Fibroblast of pulmonary artery (primary cell): Measurements from ENCODE around the gene GLS.

Experiments
- DNase-seq: peaks from one replicate; pipeline ENCODE4 v3.0.0-alpha.2; 2010; ENCODE audit warnings: low read depth
- H3K4me3 ChIP-seq: replicated peaks from 2 replicates; pipeline ENCODE4 v1.5.1; 2011; ENCODE audit warnings: low read depth, mild to moderate bottlenecking, control low read depth, low read length, moderate library complexity
- CTCF ChIP-seq: IDR thresholded peaks from 2 replicates; pipeline ENCODE4 v1.5.1; 2011; ENCODE audit warnings: mild to moderate bottlenecking, control low read depth, low read length, inconsistent platforms; ENCODE audit errors: missing control alignments

Gene GLS

GRCh38 chr2:190927301-190927700 lies 46.7 kb downstream of the GLS start:
- H3K4me3 ChIP-seq = no peak overlapping the region
- no peak for DNase-seq
- TF ChIP-seq CTCF = no peak

- no peak overlapping the region for H3K4me3 ChIP-seq
- no peak for DNase-seq
- no peak for TF ChIP-seq CTCF
These were observed 49.3 kb downstream of the GLS start for GRCh38 chr2:190929919-190930318.

- no peak for TF ChIP-seq CTCF
- no peak for DNase-seq
- no peak overlapping the region for H3K4me3 ChIP-seq
These were observed 49.8 kb downstream of the GLS start for GRCh38 chr2:190930411-190930810.

GRCh38 chr2:190932514-190932913 lies 51.9 kb downstream of the GLS start:
- no peak for DNase-seq
- H3K4me3 ChIP-seq = no peak overlapping the region
- no peak for TF ChIP-seq CTCF

GRCh38 chr2:190933361-190933760 lies 52.7 kb downstream of the GLS start:
- no peak overlapping the region for H3K4me3 ChIP-seq
- no peak for DNase-seq
- no peak for TF ChIP-seq CTCF

- TF ChIP-seq CTCF = no peak
- DNase-seq = no peak
- H3K4me3 ChIP-seq = no peak overlapping the region
These were observed 54.4 kb downstream of the GLS start for GRCh38 chr2:190935054-190935453.

GRCh38 chr2:190938771-190939335 lies 58.2 kb downstream of the GLS start:
- TF ChIP-seq CTCF = no peak
- DNase-seq = no peak
- no peak overlapping the region for H3K4me3 ChIP-seq
